Suprapubic skin (tissue), 4 donors: ENCODE results near the gene SLC36A3. TPM values are rescaled to one million over a fixed set of nuclear protein-coding genes. Genes with fewer than 3 reads are reported as not detected.

Source experiments
- DNase-seq, 2 donors: peaks; one replicate each; pipeline ENCODE4 v3.0.0-alpha.2; 2019; ENCODE audit warnings: low spot score in 2 of 2
- H3K27ac ChIP-seq: fragments of 200-600 bp; sonication (generic); one replicate; pipeline ENCODE4 v1.5.1; 2019
- H3K27me3 ChIP-seq: fragments of 200-600 bp; sonication (generic); one replicate; pipeline ENCODE4 v1.5.1; 2019
- H3K36me3 ChIP-seq: fragments of 200-600 bp; sonication (generic); one replicate; pipeline ENCODE4 v1.5.1; 2019
- H3K4me1 ChIP-seq: fragments of 200-600 bp; sonication (generic); one replicate; pipeline ENCODE4 v1.5.1; 2019
- H3K4me3 ChIP-seq: fragments of 200-600 bp; sonication (generic); one replicate; pipeline ENCODE4 v1.5.1; 2019; ENCODE audit warnings: mild to moderate bottlenecking
- H3K9me3 ChIP-seq: fragments of 200-600 bp; sonication (generic); one replicate; pipeline ENCODE4 v1.5.1; 2019
- EP300 ChIP-seq: sonication (generic); formaldehyde crosslinking; IDR thresholded peaks from one replicate; pipeline ENCODE4 v1.6.1; 2017; ENCODE audit warnings: antibody characterized with exemption
- POLR2A ChIP-seq, 2 donors: fragments of 450-650 bp; IDR thresholded peaks; one replicate each; pipeline ENCODE4 v1.6.1; 2017; ENCODE audit warnings: antibody characterized with exemption in 2 of 2, mild to moderate bottlenecking in 2 of 2, moderate library complexity in 2 of 2
- POLR2AphosphoS5 ChIP-seq, 3 donors: sonication (generic); formaldehyde crosslinking; IDR thresholded peaks; one replicate each; pipeline ENCODE4 v1.6.1; 2017; ENCODE audit warnings: antibody characterized with exemption in 3 of 3
- WGBS: methylation state at CpG from one replicate; pipeline ENCODE4 v1.1.5; 2018; 5-methylcytosine and 5-hydroxymethylcytosine counted together
- total RNA-seq, 4 donors: library from RNA; depleted of rRNA; stranded (reverse); fragments of >200 nt; gene quantifications; one replicate each; pipeline ENCODE4 v1.1.0, GENCODE V29; 2016
- TF ChIP-seq, protein P1 (sequence below), 2 donors: fragments of 200-600 bp in 1 of 2; fragments of 450-650 bp in 1 of 2; sonication (generic) in 1 of 2; IDR thresholded peaks; one replicate each; pipeline ENCODE4 v1.5.1; 2016 to 2019; ENCODE audit warnings: antibody characterized with exemption in 2 of 2, mild to moderate bottlenecking in 1 of 2, moderate library complexity in 1 of 2

The SLC36A3 gene
- total RNA-seq, 4 donors from 2014 or later: not detected

DNA sequence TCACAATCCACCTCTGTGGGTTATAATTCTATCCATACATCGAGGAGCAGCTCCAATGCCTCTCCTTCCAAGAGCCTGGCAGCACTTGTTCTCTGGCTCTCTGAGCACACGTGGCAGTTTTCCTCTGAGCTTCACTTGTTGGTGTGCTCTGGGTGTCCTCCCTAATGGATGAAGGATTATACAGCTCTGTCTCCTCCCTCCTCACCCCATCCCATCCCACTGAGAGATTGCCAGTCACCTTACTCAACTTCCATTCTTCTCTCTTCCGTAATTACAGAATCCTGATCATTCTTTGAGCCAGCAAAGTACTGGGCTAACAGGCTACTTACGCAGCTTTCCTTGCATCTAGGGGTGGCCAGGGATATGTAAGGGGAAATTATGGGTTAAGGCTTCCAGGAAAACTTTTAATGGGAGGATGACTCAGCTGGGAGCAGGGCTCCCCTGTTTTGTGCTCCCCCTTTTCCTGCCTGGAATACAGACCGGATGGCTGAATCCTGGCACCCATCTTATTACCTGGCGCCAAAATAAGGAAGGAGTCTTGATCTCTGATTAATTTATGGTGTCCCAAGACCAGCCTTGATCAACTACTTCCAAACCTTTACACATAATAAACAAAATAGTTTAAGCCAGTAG, 73.4 kb downstream of the SLC36A3 start:
- Histone ChIP-seq H3K9me3 (no peaks in the 10 kb centered on the region), H3K4me1 (peaks cover 6% of the 10 kb centered on the region), H3K27ac (no peak overlapping the region), H3K36me3 (no peaks in the 10 kb centered on the region), H3K4me3 (no peak overlapping the region), H3K27me3 (no peaks in the 10 kb centered on the region)
- no peak for DNase-seq
- TF ChIP-seq EP300: no peak
- TF ChIP-seq POLR2A (IDR thresholded peaks at IDR 0.05): no peak
- TF ChIP-seq, protein P1, sequence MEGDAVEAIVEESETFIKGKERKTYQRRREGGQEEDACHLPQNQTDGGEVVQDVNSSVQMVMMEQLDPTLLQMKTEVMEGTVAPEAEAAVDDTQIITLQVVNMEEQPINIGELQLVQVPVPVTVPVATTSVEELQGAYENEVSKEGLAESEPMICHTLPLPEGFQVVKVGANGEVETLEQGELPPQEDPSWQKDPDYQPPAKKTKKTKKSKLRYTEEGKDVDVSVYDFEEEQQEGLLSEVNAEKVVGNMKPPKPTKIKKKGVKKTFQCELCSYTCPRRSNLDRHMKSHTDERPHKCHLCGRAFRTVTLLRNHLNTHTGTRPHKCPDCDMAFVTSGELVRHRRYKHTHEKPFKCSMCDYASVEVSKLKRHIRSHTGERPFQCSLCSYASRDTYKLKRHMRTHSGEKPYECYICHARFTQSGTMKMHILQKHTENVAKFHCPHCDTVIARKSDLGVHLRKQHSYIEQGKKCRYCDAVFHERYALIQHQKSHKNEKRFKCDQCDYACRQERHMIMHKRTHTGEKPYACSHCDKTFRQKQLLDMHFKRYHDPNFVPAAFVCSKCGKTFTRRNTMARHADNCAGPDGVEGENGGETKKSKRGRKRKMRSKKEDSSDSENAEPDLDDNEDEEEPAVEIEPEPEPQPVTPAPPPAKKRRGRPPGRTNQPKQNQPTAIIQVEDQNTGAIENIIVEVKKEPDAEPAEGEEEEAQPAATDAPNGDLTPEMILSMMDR (IDR thresholded peaks at IDR 0.05): no peak
- TF ChIP-seq POLR2AphosphoS5 (IDR thresholded peaks at IDR 0.05): no peak
- WGBS: 30% methylated on average over 6 of the region's 6 CpGs

DNA sequence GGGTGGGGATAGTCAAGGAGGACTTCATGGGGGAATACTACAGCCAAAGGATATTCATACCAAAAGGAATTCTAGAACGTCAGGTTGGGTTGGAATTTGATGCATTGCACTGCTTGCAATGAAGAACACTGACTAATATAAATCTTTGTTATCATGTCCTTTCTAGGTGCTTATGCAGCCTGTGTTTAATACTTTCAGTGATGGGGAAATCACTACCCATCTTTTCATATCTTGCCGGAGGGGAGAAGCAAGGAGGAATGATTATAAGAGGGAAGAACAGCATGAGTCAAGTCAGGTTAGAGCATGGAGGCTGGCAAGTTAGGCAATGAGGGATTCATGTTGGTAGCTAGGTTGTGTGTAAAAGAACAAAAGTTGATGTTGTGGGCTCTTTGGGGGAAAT, 74.6 kb downstream of the SLC36A3 start:
- 78% methylated on average over 2 of the region's 2 CpGs for WGBS
- Histone ChIP-seq H3K27me3 (no peaks in the 10 kb centered on the region), H3K4me1 (peaks cover 6% of the 10 kb centered on the region), H3K36me3 (no peaks in the 10 kb centered on the region), H3K4me3 (no peak overlapping the region), H3K9me3 (no peaks in the 10 kb centered on the region), H3K27ac (no peak overlapping the region)
- DNase-seq: no peak
- TF ChIP-seq, protein P1 (IDR thresholded peaks at IDR 0.05): no peak
- TF ChIP-seq POLR2AphosphoS5 (IDR thresholded peaks at IDR 0.05) (no peak), EP300 (no peak), POLR2A (IDR thresholded peaks at IDR 0.05) (no peak)

DNA sequence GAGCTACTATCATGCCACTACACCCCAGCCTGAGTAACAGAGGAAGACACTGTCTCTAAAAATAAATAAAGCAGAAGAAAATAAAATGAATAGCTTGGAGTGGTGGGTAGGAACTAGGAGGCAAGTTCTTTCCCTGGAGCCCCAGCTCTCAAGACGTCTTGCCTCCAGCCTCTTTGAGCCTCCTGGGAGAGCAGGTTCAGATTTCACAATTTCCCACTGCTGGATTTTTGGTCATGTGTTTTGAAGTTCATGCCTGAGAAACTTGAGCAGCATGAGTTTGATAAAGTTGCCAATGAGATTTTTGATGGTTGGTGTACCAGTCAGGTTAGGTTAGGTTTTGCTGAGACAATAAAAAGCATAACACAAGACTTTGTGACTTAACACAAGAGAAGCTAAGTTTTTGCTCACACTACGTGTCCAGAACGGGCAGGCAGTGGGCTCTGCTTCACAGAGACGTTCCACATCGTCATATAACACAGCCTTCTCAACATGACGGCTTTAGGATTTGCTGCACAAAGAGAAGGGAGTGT, 75.6 kb downstream of the SLC36A3 start:
- Histone ChIP-seq H3K27me3 (no peaks in the 10 kb centered on the region), H3K36me3 (no peaks in the 10 kb centered on the region), H3K9me3 (no peaks in the 10 kb centered on the region), H3K4me3 (no peak overlapping the region), H3K27ac (no peak overlapping the region), H3K4me1 (peaks cover 11% of the 10 kb centered on the region)
- no peak for DNase-seq
- WGBS: 66% methylated on average over 5 of the region's 6 CpGs
- TF ChIP-seq EP300 (no peak), POLR2A (IDR thresholded peaks at IDR 0.05) (no peak), POLR2AphosphoS5 (IDR thresholded peaks at IDR 0.05) (no peak)
- TF ChIP-seq, protein P1 (IDR thresholded peaks at IDR 0.05): no peak

Other genes with a start within 250 kb of the SLC36A3 start
- gene TNIP1, start 222.7 kb downstream of the SLC36A3 start, total RNA-seq: 10 to 100 TPM; 47.5 to 94.7 (median 70.9) TPM
- gene ANXA6, start 146.0 kb downstream of the SLC36A3 start, total RNA-seq: 10 to 100 TPM; 21.7 to 64.4 (median 49.5) TPM
- 10 to 100 TPM; 11.5 to 32.3 (median 26.8) TPM for gene CCDC69, start 79.7 kb downstream of the SLC36A3 start, total RNA-seq
- gene GM2A, start 50.6 kb downstream of the SLC36A3 start, total RNA-seq: 100 to 1,000 TPM in 3 of 4 donors, 10 to 100 TPM in 1; 99.3 to 167 (median 126) TPM
- gene SLC36A2, start 43.8 kb upstream of the SLC36A3 start, total RNA-seq: not detected
- gene SLC36A1, start 143.8 kb upstream of the SLC36A3 start, total RNA-seq: 10 to 100 TPM in 1 of 4 donors, 1 to 10 TPM in 3; 7.2 to 16.5 (median 8.1) TPM